HuH-7.5 (cell line): ENCODE data around the gene GTPBP3.
A peak's percentile ranks its signal among the peaks of the same experiment; 100 is the strongest.

Experiments
- DNase-seq: peaks from one replicate; pipeline ENCODE4 v3.0.0; 2011; ENCODE audit warnings: low spot score

The GTPBP3 gene

DNA sequence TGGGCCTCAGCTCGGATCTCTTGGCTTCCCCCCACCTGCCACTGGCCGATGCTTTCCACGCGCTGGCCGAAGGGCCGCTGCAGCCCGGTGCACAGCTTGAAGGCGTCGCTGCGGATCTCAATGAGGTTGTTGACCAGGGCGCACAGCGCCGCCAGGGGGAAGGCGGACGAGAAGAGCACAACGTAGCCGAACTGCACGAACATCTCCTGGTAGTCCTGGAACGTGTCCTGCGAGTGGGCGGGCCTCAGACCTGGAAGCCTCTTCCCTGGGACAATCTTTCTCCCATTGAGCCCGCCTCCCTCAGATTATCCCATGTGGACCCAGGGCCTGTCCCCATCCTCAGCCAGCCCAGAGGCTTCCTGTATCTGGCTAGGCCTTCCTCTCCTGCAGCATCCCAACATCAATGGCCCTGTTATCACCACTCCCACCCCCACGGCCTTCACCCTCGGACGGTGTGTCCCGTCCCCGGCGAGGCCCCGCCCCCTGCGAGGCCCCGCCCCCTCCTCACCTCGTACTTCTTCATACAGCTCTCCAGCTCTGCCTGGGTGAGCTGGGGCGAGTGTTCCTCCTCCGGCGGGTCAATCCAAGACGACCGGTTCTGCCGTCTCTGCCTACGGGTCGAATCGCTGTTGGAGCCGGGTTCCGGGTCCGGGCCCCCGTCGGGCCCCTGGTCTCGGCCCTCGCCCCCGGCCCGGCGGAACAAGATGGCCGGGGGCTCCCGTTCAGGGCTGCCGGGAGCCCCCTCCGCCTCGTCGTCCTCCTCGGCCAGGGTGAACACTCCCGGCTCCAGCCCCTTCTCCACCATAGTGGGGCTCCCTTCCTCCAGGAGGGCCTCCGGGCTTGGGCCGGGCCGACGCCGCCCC lies 9.5 kb upstream of the GTPBP3 start:
- no peak for DNase-seq

DNA sequence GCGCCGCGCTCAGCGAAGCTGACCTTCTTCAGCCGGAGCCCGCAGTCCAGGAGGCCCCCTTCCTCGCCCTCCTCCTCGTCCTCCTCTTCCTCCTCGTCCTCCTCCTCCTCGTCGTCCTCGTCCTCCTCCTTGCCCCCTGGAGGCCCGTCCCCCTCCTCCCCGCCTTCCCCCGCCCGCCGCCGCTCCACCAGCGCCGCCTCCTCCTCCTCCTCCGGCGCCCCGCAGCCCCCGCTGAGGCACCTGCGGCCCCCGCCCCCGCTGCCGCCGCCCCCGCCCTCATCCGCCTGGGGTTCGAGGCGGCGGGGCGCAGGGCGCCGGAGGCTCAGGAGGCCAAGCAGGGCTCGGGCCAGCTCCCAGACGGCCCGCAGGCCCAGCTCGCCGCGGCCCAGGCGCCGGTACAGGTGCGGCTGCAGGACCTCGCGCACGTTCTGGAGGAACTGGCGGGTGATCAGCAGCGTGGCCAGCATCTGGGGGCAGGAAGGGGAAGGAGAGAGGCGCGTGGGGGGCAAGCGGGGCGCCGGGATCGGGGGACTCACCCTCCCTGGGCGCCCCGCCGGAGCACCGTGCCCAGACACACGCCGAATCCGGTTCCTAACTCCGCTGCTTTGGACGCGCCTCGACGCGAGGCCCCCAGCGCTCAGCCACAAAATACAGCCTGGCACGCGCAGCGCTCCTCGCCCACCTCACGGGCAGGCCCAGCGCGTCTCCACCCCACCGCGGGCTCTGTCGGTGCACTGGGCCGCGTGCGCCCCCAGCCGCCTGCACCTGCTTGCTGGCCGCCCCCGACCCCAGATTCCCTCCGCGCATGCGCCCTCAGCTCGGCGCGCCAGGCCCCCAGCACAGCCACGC lies 8.6 kb upstream of the GTPBP3 start:
- DNase-seq, result no peak

DNA sequence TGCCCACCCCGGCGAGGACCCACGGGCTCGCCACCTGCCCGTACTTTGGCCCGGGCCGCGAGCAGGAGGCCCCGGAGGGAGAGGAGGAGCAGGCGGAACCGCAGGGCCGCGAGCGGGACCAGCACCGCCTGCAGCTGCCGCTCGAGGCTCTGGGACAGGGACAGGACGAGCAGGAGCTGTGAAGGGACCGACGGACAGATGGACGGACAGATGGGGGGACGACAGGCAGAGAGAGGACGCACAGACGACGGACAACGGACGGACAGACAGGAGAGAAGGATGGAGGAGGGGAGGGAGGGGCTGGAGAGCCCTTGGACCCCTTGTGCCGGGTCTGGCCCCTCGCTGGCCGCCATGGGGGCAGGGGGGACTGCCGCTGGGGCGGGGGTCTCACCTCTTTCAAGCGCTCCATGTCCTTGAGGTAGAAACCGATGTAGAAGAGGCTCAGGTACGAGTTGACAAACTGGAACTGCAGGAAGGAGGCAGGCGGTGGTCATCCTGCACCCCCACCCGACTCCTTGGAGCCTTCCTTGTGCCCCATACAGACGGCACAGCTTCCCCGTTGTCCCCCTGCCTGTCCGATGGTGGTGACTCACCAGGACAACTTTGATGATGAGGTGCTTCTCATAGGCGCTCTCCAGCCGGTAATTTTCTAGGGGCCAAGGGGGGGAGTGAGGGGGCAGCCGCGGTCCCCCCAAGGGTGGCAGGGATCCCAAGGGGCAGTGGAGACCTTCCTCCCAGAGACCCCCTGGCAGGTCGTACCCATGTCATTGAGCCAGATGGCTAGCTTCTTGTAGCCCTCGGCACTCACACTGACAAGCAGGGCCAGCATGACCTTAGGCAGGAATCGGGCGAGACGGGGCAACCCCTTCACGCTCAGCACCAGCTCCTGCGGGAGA lies 7.7 kb upstream of the GTPBP3 start:
- DNase-seq, result no peak

DNA sequence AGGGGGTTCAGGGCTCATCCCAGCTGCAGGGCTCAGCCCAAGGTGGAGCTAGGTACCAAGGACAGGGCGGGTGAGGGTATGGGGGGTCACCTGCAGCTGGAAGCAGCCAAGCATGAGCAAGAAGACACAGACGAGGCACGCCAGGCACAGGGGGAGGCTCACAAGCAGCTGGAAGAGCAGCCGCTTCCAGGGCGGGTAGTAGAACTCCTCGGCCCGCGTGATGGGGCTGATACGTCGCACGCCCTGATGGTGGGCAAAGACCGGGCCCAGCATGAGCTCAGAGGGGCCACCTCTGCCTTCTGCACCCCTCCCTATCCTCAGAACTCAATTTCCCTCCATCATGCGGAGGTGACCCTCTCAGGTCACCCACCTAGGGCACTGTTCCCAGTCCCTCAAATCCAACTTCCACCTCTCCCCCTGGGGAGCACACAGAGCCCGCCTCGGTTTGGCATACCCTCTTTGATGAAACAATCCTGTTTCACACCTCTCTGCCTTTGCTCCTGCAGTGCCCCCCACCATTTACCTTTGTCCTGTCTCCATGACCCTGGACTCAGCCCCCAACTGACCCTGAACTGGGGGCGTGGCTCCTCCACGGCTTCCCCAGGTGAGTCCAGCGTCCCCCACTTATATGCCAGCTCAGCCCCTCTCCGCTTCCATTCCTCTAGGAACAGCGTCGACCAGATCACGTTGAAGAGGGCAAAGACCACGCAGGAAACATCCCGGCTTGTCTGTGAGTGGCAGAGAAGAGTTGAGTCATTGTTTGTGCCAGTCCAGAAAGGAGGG lies 6.9 kb upstream of the GTPBP3 start:
- no peak for DNase-seq

DNA sequence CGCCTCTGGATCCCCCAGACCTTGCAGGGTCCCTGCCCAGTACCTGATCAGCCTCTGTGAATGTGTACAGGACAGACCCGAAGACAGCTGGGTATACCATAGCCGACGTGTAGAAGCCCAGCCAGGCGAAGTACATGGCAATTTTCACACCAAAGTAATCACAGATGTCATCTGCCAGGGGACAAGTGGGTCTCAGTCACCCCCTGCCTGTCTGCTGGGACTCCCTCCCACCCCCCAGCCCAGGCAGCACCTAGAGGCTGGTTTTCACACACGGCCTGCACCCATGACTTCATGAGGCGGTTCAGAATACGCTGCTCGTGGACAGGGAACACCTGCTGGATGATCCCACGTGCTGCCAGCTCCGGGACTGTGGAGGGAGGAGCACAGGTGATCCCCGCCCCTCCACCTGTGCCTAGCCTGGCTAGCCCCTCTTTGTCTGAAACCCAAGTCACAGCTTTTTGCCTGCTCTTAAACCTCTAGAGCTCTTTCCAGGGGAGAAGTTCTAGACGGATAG lies 6.3 kb upstream of the GTPBP3 start:
- DNase-seq, result no peak

DNA sequence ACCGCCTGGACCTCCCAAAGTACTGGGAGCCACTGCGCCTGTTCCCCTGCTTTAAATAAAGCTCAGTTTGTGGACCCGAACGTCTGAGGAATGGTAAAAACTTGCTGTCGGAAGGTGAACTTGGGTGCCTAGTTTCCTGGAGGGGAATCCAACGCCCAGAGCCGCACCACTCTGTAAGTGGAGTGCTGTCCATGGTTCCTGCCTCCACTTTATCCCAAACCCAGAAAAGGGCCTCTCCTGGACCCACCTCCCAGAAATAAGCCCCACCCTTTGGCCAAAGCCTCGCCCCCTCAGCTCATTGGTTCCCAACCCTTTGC lies 5.0 kb upstream of the GTPBP3 start:
- DNase-seq, result no peak

DNA sequence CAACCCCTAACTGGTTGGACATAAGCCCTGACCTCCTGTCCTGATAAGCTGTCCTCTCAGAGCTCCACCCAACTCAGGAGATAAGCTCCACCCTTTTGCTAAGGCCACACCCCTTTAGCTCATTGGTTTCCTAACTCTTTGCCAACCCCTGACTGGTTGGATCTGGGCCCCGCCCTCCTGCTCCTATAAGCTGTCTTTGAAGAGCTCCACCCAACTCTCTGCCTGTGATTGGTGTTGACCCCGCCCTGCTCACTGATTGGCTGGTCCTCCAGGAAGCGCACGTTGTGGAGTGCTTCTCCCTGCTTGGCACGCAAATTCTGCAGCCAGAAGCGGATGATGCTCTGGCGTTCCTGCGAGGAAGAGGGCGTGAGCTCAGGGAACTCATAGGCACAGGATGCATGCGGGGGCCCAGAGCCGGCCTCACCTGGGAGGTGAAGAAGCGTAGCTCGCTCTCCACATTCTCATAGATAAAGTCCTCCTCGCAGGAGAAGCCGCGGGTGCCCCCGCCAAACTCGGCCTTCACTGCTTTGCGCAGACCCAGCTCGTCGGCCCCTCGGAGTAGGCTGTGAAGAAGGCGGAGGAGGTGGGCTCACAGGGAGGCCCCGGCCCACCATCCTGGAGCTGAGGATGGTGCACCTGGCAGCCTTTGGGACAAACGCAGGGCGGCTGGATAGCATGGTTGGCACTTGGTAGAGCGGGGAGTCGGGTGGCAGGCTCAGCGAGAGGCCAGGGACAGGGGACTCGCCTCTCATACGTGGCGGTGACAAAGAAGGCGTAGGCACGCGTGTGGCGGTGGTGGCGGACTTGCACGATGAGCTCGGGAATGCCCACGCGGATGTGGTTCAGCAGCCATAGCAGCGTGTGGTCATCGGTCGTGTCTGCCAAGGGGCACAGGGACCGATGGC lies 4.4 kb upstream of the GTPBP3 start:
- DNase-seq, result peak; percentile 74

DNA sequence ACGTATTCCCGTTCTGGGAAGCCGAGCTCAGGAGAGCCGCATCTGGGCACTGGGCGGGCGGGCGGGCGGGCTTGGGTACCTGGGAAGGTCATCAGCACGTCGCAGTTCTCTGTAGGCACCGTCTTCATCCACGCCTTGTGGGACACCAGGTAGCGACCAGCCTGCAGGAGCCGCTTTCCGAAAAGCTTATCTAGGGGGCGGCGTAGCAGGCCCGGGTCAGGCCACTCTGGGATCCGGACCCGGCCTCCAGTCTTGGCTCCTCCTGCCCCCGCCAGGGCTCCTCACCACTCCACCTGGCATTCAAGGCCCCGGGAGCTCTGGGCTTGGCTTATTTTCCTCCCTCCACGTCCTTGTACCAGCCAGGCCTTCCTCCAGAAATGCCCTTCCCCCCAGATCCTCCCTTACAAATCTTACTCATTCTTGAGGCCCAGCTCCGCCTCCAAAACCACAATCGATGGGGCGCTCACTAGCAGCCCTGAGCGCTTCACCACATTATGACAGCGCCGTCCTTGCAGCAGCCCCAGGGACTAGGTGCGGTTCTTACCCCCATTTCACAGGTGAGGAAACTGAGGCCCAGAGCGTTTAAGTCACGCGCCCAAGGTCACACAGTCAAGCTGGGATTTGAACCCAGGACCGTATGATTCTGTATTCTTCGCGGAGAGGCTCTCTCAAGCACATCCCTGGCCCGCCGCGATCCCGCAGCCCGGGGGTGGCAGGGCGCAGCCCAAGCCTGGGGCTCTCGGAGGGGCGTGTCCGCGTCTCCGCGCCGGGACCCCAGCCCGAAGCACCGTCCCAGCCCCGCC lies 3.5 kb upstream of the GTPBP3 start:
- no peak for DNase-seq

DNA sequence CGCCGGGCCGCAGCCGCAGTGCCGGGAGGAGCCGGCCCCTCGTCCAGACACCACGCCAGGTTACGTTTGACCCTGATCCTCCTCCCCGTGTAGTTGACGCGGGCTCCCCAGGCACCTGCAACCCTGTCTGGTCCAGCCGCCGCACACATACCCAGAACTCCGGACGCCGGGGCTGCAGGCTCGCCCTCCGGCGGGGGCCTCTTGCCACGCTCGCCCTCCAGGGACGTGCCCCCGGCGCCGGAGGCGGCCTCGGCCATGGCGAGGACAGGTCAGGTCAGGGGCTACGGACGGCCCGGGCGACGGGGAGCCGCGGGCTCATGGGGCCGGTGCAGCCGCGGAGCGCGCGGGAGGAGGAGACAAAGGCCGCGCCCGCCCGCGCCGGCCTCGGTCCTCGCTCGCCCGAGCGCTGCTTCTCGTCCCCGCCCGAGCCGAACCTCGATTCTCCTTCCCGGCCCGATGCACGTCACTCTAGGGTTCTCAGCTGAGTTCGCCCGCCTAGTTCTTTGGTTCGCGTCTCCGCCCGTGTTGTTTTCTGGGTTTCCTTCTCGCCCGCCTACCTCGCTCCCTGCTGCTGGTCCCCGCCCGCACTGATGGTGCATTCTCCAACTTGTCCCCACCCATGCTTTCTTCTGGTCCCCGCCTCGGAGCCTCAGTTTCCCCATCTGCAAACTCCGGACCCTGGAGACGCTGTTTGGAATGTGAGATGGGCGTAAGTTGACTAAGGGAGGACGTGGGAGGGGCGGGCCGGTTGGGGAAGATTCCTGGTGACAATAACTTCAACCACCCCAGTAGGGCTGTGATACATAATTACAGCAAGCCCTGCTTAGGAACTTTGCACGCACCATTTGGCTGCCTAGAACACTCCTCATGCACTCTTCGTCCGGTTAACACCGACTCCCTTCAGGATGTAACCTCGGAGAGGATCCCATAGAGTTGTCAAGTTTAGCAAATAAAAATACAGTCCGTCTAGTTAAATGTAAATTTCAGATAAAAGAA lies 2.6 kb upstream of the GTPBP3 start, which contains the start of gene ANO8:
Gene ANO8 (minus strand): TSS at position 442 of the 996 bp plus-strand sequence. CDS start 185 bp downstream, at position 257.
- peak; percentile 99 for DNase-seq

DNA sequence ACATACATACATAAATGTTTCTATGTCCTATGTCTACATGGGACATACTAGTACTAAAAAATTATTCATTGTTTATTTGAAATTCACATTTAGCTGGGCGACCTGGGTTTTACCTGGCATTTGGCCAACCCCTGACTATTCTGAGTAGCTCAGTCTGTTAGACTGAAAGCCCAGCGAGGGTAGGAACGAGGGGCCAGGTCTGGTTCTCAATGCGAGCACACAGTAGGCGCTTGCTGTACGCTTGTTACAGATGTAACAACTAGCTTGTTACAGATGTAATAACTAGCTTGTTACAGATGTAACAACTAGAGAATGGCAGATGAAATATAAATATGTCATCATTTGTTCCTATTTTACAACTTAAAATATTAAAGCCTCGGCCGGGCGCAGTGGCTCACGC lies 1.8 kb upstream of the GTPBP3 start:
- DNase-seq, result no peak

DNA sequence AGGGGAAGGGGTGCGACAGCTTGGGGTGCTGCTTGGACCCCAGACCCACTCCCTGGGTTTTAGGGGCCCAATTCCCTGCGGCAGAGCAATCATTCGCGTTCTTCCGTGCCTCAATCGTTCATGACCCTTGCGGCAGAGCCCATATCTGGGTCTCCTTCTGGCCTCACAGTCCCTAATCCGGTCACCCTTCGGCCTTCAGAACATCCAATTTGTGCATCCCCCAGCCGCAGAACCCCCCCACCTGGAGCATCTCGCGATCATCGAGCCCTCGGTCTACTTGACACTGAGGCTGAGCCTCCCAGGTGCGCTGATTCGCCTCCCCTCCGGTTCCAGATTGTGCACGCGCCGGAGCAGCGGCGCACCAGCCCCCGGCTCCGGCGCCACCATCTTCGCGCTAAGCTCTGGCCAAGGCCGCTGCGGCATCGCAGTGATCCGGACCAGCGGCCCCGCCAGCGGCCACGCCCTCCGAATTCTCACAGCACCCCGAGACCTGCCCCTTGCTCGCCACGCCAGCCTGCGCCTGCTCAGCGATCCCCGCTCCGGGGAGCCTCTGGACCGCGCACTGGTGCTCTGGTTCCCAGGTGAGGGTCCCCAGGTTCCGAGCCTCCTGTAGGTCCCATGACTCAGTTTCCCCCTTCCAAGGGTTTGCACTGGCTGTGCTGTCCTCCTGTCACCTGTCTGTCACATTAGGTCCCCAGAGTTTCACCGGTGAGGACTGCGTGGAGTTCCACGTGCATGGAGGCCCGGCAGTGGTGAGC lies 501 bp downstream of the GTPBP3 start:
- DNase-seq, result no peak

DNA sequence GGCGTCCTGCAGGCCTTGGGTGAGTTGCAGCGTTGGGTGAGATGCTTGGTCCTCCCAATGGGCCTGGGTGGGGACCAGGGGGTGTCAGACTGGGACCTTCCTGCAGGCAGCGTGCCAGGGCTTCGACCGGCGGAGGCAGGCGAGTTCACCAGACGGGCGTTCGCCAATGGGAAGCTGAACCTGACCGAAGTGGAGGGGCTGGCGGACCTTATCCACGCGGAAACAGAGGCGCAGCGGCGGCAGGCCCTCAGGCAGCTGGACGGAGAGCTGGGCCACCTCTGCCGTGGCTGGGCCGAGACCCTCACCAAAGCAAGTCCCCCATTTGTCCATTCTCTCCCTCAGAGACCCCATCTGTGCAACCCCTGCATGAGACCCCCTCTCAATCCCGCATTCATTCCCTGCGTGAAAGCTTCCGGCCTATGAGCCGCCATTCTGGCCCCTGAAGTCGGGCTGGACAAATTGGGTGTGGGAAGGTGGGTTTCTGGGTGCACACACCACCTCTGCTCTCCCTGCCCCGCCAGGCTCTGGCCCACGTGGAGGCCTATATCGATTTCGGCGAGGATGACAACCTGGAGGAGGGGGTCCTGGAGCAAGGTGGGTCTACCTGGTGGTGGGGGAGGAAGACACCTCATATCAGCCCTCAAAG lies 1.2 kb downstream of the GTPBP3 start:
- DNase-seq, result no peak

DNA sequence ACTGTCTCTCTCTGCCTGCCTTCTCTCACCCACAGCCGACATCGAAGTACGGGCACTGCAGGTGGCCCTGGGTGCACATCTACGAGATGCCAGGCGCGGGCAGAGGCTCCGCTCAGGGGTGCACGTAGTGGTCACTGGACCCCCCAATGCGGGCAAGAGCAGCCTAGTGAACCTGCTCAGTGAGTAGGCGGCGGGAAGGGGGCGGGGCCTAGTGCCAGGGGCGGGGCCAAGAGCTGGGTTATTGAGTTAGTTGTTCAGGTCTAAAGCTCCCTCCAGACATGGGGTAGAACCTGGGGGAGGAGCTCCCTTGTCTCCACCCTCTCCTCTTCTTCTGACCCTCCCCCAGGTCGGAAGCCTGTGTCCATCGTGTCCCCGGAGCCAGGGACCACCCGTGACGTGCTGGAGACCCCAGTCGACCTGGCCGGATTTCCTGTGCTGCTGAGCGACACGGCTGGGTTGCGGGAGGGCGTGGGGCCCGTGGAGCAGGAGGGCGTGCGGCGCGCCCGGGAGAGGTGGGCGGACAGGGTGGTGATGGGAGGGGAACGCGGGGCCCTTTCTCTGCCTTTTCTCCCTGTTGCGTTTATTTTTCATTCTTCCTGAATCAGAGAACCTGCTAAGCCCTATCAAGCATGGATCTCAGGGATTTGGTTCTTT lies 1.9 kb downstream of the GTPBP3 start:
- DNase-seq, result no peak

DNA sequence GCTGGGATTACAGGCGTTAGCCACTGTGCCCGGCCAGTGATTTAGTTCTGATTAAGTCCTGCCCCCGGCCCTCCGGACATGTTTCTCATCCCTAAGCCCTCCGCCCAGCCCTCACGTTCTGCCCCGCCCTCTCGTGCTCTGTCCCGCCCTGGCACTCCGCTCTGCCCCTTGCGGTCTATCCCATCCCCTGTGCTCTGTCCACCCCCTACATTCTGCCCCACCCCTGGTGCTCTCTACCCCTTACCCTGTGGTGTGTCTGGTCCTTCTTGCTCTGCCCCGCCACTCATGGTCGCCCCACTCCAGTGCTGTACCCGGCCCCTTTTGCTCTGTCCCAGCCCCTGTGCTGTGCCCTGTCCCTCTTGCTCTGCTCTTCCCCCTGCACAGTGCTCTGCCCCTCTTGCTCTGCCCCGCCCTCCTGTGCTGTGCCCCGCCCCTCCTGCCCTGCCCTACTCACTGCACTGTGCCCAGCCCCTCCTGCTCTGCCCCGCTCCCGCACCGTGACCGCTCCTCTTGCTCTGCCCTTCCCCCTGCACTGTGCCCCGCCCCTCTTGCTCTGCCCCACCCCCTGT lies 3.0 kb downstream of the GTPBP3 start:
- no peak for DNase-seq

DNA sequence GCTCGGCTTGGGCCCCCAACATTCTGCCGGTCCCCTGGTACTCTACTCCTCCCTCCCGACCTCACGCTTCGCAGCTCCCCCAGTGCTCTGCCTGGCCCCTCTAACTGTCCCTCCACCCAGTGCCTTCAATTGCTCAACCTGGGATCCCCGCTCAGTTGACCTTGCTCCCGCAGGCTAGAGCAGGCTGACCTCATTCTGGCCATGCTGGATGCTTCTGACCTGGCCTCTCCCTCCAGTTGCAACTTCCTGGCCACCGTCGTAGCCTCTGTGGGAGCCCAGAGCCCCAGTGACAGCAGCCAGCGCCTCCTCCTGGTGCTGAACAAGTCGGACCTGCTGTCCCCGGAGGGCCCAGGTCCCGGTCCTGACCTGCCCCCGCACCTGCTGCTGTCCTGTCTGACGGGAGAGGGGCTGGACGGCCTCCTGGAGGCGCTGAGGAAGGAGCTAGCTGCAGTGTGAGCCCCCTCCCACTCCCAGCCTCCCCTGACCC lies 3.6 kb downstream of the GTPBP3 start:
- no peak for DNase-seq

DNA sequence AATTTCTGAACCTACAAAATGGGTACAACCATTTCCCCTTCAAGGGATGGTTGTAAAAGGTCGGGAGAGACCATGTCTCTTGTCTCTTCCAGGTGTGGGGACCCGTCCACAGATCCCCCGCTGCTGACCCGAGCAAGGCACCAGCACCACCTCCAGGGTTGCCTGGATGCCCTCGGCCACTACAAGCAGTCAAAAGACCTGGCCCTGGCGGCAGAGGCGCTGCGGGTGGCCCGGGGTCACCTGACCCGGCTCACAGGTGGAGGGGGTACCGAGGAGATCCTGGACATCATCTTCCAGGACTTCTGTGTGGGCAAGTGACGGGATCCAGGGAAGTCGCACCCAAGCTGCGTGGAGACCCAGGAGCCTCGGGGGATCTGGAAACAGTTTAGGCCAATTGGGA lies 4.0 kb downstream of the GTPBP3 start:
- DNase-seq, result no peak
